ENCODE results near the gene TATDN2.
"Not testable (repeated sequence)": the region's sequence is repeated elsewhere in the genome, so short reads cannot be mapped to it uniquely, and the experiment has no call there.

The TATDN2 gene

GRCh38 chr3:10272476-10272875 lies 24.2 kb downstream of the TATDN2 start:
- DNase-seq (ENCODE audit: low spot score): not testable (repeated sequence)

- DNase-seq (ENCODE audit: low spot score): no peak
These were observed 24.7 kb downstream of the TATDN2 start for GRCh38 chr3:10272977-10273376.

- no peak for DNase-seq (ENCODE audit: low spot score)
These were observed 25.5 kb downstream of the TATDN2 start for GRCh38 chr3:10273702-10274305.

- DNase-seq (ENCODE audit: low spot score): no peak
These were observed 26.3 kb downstream of the TATDN2 start for GRCh38 chr3:10274601-10275000.

GRCh38 chr3:10277115-10277625 lies 28.9 kb downstream of the TATDN2 start:
- no peak for DNase-seq (ENCODE audit: low spot score)

GRCh38 chr3:10278501-10278900 lies 30.2 kb downstream of the TATDN2 start:
- no peak for DNase-seq (ENCODE audit: low spot score)

GRCh38 chr3:10279384-10280176 lies 31.3 kb downstream of the TATDN2 start:
- no peak for DNase-seq (ENCODE audit: low spot score)

GRCh38 chr3:10280177-10280529 lies 31.9 kb downstream of the TATDN2 start:
- no peak for DNase-seq (ENCODE audit: low spot score)

- DNase-seq (ENCODE audit: low spot score): no peak
These were observed 32.3 kb downstream of the TATDN2 start for GRCh38 chr3:10280571-10280970.

GRCh38 chr3:10281951-10282350 lies 33.7 kb downstream of the TATDN2 start:
- no peak for DNase-seq (ENCODE audit: low spot score)

- no peak for DNase-seq (ENCODE audit: low spot score)
These were observed 35.4 kb downstream of the TATDN2 start for GRCh38 chr3:10283638-10284037.

GRCh38 chr3:10284496-10284895 lies 36.2 kb downstream of the TATDN2 start:
- DNase-seq (ENCODE audit: low spot score): no peak

GRCh38 chr3:10285272-10286132 lies 37.2 kb downstream of the TATDN2 start:
- no peak for DNase-seq (ENCODE audit: low spot score)

GRCh38 chr3:10286133-10286524 lies 37.9 kb downstream of the TATDN2 start:
- DNase-seq (ENCODE audit: low spot score): no peak

- peak; percentile 40 for DNase-seq (ENCODE audit: low spot score)
These were observed 38.5 kb downstream of the TATDN2 start for GRCh38 chr3:10286596-10287295.

GRCh38 chr3:10287936-10288574 lies 39.8 kb downstream of the TATDN2 start:
- no peak for DNase-seq (ENCODE audit: low spot score)

GRCh38 chr3:10288575-10288960 lies 40.3 kb downstream of the TATDN2 start:
- DNase-seq (ENCODE audit: low spot score): no peak

- DNase-seq (ENCODE audit: low spot score): no peak
These were observed 40.8 kb downstream of the TATDN2 start for GRCh38 chr3:10289077-10289476.

GRCh38 chr3:10289787-10290355 lies 41.6 kb downstream of the TATDN2 start:
- no peak for DNase-seq (ENCODE audit: low spot score)

GRCh38 chr3:10290481-10291176 lies 42.4 kb downstream of the TATDN2 start:
- no peak for DNase-seq (ENCODE audit: low spot score)

GRCh38 chr3:10291641-10292040 lies 43.4 kb downstream of the TATDN2 start:
- no peak for DNase-seq (ENCODE audit: low spot score)

Data from globus pallidus (tissue), 1 donor.